HCEC 1CT (cell line): Measurements from ENCODE around the gene SIRT3.

Experiments
- DNase-seq: peaks from one replicate; pipeline ENCODE4 v3.0.0-alpha.2; 2017

The SIRT3 gene

DNA sequence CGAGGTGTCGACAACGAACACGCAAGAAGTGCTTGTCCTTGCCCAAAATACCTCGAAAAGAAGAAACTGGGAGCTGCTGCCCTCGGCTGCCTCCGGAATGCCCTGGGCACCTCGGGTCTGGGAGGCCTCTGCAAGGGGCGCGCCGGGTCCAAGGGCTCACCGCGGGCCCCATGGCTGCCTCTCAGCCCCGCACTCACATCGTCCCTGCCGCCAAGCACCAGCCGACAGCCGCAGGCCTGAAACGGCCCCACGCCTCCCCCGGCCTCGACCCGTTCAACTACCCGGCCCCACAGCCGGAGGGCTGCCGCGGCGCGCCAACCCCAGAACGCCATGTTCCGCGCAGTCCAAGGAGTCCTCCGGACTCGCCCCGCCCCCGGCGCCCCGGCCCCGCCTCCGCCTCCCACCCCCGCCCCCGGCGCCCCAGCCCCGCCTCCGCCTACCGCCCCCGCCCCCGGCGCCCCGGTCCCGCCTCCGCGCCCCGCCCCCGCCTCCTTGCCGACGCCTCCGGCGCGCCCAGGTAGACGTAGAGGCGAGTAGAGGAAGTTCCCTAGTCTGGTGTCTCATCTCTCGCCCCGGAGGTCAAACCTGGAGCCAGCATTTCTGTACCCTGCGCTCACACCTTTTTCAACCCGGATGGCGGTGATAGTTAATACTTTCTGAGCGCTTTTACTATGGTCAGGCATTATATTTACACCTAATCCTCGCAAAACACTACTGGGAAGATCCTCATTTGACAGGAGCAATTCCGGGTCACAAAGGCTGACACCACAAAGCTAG is at the start of gene SIRT3:
SIRT3 (minus strand) TSS at position 346 of the 777 bp plus-strand sequence; CDS start at position 332, 14 bp downstream.
- DNase-seq, result peak; percentile 76

DNA sequence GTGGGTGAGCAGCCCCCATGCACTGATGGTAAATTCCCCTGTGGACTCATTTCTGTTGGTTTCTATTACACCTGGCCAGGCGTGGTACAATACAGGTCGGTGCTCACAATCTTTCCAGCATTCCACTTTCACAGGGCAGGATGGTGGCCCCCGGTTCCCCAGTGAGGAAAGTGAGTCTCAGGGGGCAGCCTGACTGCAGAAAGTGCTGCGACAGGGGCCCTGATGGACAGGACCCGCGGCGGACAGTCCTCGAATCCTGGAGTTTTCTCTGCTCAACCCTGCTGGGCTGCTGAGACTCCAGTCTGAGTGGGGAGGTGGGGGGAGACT is 49.7 kb upstream of the SIRT3 start:
- DNase-seq, result no peak

DNA sequence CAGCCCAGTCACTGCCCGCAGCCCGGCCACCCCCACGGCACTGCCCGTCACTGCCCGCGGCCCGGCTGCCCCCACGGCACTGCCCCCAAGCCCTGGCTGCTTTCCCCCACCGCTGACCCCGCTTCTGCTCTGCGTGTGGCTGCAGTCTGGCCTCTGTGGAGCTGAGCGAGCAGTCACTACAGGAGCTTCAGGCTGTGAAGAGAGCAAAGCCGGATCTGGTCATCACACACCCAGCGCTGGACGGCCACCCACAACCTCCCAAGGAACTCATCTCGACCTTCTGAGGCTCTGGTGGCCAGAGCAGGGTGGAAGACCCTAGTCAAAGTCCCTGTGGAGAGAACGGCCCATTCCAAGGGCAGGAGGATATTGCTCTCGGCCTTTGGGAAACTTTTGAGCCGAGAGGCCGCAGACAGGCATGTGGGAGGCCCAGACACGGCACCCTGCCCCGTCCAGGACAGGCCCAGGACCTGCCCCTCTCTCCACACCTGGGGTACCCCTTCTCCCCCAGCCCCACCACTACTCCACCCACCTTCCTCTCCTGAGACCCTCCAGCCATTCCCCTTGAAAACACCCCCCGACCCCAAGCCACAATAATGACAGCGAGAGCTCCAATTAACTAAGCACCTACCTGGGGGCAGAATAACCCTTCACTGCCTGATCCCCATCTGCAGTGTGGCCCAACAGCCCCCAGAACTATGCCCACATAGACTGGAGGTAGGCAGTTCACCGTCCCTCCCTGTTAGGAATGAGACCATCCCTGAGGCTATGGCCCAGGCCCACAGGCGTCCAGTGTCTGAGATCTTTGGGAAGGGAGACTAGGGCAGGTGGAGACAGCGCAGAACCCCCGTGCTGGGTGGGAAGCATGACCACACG is 49.1 kb upstream of the SIRT3 start:
- DNase-seq, result no peak

DNA sequence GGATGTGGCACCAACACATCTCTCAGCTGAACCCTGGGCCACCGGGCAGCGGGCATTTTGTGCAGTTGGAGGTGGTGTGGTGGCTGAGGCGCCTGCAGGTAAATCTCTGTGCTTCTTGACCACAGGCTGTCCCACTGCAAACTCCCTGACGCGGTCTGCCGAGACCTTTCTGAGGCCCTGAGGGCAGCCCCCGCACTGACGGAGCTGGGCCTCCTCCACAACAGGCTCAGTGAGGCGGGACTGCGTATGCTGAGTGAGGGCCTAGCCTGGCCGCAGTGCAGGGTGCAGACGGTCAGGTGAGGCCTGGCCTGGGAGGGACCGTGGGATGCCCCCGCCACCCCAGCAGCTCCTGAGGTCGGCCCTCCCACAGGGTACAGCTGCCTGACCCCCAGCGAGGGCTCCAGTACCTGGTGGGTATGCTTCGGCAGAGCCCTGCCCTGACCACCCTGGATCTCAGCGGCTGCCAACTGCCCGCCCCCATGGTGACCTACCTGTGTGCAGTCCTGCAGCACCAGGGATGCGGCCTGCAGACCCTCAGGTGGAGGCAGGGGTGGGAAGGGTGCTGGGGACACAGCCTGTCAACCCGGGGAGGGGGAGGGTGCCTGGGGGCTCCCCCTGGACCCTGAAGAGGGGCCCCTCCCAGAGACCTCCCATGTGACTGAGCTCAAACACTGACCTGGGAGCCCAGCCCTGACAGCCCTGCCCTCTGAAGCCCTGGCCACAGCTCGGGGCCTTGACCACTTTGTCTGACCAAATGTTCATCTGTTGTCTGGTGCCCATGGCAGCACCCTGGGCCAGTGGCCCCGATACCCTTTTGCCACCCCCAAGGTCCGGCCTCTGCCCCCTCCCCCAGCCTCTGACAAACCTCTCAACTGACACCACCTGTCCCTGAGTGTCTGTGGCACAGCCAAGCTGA is 48.2 kb upstream of the SIRT3 start:
- no peak for DNase-seq

DNA sequence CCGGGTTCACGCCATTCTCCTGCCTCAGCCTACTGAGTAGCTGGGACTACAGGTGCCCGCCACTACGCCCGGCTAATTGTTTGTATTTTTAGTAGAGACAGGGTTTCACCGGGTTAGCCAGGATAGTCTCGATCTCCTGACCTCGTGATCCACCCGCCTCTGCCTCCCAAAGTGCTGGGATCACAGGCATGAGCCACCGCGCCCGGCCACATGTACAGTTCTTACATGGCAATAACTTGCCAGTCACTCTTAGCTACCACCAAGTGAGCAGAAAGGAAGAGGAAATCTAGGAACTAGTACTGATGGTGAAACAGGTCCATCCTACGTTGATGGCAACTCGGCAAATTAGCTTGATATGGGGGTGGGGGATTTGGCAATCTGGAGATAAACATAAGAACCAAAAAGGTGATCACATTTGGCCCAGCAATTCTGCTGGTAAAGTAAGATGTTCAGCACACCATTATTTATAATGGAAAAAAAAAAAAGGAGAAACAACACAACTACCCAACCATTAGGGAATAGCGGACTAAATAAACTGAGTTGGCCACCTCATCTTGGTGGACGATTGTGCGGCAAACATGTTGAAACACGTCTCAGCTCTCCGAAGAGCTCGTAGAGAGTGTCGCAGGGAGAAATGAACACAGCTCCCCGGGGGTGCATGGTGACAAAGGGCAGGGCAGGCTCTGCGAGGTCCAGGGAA is 47.4 kb upstream of the SIRT3 start:
- no peak for DNase-seq

DNA sequence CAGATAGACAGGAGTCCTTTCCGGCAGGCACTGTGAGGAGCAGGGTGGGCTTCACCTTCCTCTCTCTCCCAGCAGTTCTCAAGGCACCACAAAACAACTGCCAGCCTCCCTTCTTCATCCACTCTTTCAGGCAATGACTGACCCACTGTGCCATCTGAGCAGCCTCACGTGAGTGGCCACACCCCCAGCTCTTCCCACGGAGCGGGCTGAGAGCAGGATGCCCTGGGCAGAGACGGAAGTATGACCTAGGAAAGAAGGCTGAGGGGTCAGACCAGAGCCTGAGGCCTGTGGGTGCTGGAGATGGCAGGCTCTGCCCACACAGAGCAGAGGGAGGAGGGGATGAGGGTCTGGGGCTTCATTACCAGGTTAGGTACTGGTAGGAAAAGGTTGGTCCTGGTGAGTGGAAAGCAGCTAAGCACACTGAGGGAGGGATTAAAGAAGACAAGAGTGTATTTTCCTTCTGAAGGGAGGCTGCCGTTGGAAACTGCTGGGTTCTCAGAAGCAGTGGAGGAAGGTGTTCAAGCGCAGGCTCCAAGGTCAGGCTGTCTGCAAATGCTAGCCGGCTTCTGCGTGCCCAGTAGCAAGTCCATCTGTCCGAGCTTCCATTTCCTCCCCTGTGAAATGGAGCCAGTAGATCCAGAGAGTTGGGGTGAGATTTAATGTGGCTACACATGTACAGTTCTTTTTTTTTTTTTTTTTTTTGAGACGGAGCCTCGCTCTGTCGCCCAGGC is 46.7 kb upstream of the SIRT3 start:
- no peak for DNase-seq

DNA sequence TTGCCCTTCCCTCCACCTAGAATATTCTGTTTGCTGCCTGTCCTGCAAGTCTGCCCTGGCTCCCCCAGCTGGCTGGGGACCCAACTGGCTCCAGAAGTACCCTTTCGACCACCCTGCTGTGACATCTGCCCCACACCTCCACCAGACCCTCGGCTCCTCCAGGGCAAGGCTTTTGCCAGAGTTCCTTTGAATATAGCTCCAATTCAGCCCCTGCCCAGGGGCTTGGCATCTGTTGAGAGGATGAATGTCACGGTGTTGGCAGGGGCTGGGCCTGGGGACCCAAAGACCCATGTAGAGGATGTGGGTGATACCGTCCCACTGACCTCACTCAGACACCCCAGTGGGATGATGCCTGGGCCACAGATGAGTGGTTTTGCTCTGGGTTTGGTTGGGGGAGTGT is 46.0 kb upstream of the SIRT3 start:
- no peak for DNase-seq

DNA sequence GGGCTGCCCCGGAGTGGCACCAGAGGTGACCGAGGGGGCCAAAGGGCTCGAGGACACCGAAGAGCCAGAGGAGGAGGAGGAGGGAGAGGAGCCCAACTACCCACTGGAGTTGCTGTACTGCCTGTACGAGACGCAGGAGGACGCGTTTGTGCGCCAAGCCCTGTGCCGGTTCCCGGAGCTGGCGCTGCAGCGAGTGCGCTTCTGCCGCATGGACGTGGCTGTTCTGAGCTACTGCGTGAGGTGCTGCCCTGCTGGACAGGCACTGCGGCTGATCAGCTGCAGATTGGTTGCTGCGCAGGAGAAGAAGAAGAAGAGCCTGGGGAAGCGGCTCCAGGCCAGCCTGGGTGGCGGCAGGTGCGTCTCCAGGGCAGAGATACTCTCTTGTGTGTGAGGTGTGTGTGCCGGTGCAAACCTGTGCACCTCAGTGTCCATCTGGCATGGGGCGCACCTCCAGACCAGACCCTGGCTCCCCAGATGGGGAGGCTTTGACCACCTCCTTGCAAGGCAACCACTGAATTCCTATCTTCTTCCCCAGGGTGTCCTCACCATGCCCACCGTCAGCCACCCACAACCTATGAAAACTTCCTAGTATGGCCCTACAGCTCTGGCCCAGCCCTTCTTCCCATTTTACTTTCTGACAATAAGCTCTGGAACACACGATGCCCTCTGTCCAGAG is 45.5 kb upstream of the SIRT3 start:
- no peak for DNase-seq

DNA sequence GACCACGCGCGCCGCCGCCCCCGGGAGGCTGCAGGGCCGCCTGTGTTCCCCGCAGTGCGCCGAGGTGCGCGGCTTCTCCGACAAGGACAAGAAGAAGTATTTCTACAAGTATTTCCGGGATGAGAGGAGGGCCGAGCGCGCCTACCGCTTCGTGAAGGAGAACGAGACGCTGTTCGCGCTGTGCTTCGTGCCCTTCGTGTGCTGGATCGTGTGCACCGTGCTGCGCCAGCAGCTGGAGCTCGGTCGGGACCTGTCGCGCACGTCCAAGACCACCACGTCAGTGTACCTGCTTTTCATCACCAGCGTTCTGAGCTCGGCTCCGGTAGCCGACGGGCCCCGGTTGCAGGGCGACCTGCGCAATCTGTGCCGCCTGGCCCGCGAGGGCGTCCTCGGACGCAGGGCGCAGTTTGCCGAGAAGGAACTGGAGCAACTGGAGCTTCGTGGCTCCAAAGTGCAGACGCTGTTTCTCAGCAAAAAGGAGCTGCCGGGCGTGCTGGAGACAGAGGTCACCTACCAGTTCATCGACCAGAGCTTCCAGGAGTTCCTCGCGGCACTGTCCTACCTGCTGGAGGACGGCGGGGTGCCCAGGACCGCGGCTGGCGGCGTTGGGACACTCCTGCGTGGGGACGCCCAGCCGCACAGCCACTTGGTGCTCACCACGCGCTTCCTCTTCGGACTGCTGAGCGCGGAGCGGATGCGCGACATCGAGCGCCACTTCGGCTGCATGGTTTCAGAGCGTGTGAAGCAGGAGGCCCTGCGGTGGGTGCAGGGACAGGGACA is 44.8 kb upstream of the SIRT3 start:
- DNase-seq, result no peak

DNA sequence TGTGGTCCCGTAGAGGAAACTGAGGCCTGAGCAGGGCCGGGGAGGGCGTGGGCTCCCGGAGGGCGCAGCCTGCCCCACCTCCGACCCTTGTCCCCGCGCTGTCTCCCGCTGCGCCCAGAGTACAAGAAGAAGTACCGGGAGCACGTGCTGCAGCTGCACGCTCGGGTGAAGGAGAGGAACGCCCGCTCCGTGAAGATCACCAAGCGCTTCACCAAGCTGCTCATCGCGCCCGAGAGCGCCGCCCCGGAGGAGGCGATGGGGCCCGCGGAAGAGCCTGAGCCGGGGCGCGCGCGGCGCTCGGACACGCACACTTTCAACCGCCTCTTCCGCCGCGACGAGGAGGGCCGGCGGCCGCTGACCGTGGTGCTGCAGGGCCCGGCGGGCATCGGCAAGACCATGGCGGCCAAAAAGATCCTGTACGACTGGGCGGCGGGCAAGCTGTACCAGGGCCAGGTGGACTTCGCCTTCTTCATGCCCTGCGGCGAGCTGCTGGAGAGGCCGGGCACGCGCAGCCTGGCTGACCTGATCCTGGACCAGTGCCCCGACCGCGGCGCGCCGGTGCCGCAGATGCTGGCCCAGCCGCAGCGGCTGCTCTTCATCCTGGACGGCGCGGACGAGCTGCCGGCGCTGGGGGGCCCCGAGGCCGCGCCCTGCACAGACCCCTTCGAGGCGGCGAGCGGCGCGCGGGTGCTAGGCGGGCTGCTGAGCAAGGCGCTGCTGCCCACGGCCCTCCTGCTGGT is 44.0 kb upstream of the SIRT3 start:
- no peak for DNase-seq

DNA sequence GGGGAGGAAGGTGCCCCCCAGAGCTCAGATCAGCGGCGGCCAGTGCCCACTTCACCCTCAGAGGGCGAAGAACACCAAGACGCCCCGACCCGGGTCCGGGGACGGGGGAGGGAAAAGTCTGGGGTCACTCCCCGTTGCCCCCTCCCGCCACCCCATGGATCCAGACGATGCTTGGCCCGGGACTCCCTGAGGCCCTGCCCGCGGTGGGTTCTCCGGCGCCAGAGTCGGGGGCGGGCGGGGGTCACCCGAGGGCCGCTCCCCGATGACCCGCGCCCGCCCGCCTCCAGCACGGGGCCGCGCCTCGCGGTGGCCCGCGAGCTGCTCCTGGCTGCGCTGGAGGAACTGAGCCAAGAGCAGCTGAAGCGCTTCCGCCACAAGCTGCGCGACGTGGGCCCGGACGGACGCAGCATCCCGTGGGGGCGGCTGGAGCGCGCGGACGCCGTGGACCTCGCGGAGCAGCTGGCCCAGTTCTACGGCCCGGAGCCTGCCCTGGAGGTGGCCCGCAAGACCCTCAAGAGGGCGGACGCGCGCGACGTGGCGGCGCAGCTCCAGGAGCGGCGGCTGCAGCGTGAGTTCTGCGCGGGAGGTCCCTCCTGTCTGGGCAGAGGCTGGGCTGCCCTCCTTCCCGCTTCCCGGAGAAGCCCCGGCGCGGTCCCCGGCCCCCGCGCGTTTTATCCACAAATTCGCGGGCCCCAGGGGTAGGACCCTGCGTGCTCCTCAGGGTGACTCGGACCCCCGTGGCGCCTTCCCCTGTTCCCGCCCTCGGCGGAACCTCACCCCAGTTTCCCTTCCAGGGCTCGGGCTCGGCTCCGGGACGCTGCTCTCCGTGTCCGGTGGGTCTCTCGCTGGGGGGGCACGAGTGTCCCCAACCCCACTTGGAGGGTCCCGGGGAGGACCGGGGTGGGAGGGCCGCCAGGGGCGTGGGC is 43.2 kb upstream of the SIRT3 start:
- DNase-seq, result no peak

DNA sequence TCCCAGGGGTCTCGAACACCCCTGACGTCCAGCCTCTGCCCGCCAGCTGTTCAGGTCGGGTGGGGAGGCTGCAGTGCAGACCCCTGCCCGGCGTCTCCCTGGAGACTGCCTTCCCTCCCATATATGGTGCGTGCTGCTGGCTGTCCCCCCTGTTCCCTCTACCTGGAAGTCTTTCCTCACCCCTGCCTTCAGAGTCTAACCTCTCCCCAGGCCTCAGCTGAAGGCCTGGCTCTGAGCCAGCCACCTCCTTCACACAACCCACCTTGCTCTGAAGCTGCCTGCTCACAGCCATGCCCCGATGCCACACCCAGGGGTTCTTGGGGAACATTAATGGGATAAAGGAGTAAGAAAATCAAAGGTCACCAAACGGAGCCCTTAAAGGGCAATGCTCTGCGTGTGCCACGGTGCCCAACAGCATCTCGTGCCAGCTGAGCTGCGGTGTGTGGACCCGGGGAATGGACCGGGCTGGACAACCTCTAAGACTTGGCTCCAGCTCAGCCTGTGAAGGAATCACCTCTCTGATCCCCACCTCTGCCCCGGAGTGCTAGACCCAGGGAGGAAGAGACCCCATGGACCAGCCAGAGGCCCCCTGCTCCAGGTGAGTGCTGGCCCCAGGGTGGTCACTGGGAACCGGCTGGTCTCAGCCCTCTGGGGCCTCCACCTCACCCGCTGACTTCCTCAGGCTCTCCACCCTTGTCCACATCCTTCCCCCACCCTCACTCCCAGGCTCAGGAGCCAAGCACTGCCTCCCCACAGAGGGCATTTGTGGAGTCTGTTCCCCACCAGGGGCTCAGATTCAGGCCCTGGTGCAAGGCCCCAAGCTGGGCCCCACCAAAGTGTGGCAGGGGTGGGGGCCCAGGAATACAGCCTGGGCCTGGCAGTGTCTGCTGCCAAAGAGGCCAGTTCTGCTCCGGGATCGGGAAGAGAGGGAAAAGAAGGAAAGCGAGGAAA is 42.1 kb upstream of the SIRT3 start, which contains the start of gene NLRP6:
NLRP6 (plus strand) TSS at position 407 of the 951 bp plus-strand sequence; CDS start at position 570, 163 bp downstream.
- DNase-seq, result no peak

DNA sequence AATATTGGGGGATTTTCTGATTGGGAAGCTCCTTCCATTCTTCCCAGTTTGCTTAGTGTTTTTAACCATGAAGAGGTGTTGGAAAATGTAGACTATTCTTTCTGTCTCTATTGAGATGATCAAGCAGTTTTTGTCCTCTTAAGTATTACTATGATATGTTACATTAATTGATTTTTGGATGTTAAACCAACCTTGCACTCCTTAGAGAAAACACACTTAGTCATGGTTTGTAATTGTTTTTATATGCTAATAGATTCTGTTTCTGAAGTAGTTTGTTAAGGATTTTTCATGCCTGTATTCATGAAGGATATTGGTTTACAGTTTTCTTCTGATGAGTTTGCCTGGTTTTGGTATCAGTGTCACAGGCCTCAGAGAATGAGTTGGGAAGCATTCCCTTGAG is 40.1 kb upstream of the SIRT3 start:
- no peak for DNase-seq

DNA sequence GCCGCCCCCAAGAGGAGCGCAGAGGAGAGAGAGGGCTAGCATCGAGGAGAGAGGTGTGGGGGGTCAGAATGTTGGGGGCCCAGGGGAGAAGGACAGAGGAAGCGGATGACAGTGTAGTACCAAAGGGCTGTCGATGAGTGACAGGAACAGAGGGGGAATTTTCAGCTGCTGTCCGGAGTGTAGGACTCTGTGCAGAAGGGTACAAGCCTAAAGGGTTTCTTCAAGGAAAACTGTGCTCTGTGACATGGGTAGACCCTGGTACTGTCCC is 36.7 kb upstream of the SIRT3 start:
- DNase-seq, result no peak

DNA sequence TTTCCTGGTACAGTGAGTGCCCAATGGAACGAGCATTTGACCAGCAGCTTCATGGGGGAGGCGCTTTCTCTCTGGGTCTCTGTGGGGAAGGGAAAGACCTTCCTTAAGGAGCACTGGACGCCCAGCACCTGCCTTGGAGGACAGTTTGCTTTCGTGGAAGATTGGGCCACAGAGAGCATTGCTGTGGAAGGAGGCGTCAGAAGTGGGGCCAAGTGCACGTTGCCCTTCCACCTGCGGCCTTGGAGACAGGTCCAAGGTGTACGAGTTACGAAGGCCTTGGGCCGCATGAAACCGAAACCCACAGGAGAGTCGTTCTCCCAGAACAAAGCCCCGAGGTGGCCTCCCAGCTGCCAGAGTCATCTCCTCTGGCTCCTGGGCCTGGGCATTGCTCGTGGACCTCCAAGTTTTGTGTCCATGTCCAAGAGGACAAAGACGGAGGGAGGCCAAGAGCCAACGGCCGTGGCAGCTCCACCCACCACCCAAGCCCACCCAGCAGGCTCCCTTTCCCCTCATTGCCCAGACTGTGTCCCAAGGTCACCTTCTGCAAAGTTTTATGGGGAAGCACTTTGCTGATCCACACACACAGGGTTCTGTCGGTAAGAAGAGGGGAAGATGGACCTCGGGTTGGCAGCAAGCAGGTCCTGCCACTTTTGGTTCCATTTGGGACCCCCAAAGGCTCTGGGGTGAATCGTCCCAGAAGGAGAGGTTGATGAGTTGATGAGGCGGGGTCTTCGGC is 36.2 kb upstream of the SIRT3 start:
- DNase-seq, result no peak

DNA sequence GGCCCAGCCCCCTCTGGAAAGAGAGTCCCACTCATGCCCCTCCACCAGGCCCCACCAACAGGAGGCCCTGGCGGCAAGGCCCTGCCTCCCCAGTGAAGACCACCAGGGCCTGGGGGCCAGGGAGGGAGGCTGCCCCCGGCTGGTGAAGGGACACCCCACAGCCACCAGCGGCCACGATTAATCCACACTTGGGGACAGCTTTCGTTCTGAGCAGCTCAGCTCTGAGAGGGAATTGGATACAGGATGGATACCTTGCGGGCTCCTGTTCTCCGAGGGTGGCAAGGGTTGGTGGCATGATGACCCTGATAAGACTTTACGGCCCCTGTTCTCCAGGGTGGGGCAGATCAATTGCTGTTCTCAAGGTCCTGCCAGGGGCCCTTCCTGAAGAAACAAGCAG is 35.2 kb upstream of the SIRT3 start:
- DNase-seq, result no peak
